AG08395 (cell line): Measurements from ENCODE around the gene SASH1.

ENCODE experiments used
- DNase-seq: peaks from one replicate; pipeline ENCODE4 v3.0.0; 2012; ENCODE audit warnings: mixed read lengths, low spot score

The SASH1 gene

DNA sequence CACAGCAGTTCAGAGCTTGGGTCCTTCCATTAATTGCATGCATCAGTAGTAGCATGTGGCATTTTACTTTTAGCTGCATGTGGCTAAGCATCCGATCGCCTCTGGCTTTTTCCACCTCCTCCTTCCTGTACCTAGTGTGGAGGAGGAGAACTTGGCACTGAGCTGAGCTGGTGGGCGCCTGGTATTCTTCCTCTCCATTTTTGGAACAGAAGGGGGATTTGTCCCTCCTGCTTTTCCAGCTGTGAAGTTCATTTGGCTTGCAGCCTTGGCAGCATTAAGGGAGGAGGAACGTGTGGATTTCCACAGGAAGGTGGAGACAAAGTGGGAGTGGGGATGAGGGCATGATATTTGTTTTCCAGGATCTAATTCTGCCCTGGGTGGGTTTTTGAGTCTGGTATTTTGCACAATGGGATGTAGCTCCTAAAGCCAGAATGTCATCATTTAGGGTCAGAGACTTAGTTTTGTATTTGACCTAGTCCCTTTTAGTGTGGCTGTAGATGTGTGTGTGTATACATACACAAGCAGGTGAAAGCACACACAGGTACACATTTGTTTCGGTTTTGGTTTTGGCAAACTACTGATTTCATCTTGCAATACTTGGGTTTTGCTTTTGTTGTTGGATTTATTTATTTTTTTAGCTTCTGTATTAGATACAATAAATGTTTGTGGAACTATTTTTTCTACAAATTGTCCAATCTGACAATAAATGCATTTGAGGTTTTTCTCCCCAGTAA, 90.0 kb downstream of the SASH1 start:
- DNase-seq, result no peak

- DNase-seq, result peak; percentile 24
Observed at GRCh38 chr6:148435386-148435785, 92.7 kb downstream of the SASH1 start.

DNA sequence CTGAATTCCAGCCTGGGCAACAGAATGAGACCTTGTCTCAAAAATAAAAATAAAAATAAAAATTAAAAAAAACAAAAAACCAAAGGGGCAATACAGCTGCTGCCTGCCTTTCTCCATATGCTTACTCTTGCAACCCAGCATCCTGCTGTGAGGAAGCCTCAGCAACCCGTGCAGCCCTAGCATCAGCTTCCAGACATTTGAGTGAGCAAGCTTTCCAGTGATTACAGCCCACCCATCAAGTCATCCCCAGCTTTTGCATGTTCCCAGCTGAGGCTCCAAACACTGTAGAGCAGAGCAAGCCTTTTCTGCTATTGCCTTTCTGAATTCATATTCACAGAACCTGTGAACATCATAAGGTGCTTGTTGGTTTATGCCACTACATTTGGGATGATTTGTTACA, 93.8 kb downstream of the SASH1 start:
- no peak for DNase-seq

- peak; percentile 35 for DNase-seq
Observed at GRCh38 chr6:148438632-148439031, 96.0 kb downstream of the SASH1 start.

DNA sequence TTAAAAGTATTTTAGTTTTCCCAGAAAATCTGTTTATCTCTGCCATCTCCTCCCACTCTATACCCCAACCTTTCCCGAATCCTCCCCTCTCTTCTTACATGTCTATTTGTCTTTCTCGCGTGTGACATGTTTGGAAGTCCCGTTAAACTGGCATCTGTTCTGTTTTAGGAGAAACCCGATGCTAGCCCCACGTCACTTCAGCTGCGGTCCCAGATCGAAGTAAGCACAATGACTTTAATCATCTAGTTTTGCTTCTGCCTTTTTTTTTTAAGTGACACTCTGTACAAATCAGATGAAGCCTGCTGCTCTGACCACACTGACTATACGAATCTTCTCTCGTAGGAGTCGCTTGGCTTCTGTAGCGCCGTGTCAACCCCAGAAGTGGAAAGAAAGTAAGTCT, 97.4 kb downstream of the SASH1 start:
- peak; percentile 35 for DNase-seq

DNA sequence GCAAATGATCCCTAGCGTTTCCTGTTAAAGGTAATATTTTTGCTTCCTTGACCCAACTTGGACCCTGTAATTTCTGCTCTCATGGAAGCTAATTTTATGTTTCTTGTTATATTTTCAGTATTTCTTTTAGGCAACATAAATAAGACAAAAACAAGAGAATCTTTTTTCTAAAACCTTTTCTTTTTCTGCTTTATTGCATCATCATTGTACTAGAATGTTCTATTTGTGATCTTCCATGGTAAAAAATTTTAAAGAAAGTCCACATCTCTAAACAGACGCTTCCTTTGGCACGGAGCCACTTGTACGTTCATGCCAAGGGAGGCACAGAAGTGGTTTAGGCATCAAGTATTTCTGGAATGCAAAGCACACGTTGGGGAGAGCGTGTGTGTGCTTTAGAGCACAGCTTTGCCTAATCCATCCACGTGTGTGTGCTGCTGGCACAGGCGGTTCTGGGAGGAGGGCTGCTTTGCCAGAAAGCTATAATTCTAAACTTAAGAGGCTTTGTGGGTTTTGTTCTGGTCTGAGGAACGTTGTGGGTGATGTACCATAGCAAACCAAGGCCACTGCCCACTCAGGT, 98.3 kb downstream of the SASH1 start:
- peak; percentile 89 for DNase-seq

GRCh38 chr6:148441454-148441911, 98.8 kb downstream of the SASH1 start:
- DNase-seq, result peak; percentile 77

GRCh38 chr6:148443798-148444560, 101.3 kb downstream of the SASH1 start:
- DNase-seq, result no peak

- DNase-seq, result no peak
Observed at GRCh38 chr6:148445116-148445515, 102.5 kb downstream of the SASH1 start.

GRCh38 chr6:148445620-148446019, 103.0 kb downstream of the SASH1 start:
- DNase-seq, result peak; percentile 31

GRCh38 chr6:148446681-148447080, 104.0 kb downstream of the SASH1 start:
- DNase-seq, result no peak

DNA sequence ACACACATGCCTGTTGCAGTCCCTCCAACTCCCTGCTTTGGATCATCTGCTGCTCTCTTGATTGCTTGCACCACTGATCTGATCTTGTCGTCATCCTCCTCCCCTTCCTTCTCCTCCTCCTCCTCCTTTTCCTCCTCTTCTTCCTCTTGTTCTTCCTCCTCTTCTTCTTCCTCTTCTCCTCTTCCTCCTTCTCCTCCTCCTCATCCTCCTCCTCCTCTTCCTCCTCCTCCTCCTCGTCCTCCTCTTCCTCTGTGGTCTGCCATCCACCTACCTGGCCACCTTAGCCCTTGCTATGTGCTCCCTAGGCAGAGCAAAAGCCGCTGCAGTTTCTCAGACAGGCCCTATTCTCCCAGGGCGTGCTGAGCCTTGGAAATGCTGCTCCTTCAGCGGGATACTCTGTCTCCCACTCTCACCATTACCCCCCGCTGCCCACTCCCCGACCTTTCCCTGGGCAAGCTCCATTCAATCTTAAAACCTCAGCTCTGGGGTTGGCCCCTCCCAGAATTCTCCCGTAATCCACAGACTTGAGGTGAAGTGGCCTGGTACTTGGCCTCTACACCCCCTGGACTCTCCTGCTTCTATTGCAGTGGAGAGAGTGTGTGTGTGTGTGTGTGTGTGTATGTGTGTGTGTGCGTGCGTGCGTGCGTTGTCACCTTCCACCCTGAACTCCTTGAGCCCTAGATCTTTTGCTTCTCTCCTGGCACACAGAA, 105.0 kb downstream of the SASH1 start:
- DNase-seq, result no peak

- no peak for DNase-seq
Observed at GRCh38 chr6:148448369-148449012, 105.9 kb downstream of the SASH1 start.

GRCh38 chr6:148450866-148451265, 108.2 kb downstream of the SASH1 start:
- DNase-seq, result no peak

- DNase-seq, result no peak
Observed at GRCh38 chr6:148451690-148452089, 109.1 kb downstream of the SASH1 start.

GRCh38 chr6:148452876-148453275, 110.2 kb downstream of the SASH1 start:
- DNase-seq, result no peak

DNA sequence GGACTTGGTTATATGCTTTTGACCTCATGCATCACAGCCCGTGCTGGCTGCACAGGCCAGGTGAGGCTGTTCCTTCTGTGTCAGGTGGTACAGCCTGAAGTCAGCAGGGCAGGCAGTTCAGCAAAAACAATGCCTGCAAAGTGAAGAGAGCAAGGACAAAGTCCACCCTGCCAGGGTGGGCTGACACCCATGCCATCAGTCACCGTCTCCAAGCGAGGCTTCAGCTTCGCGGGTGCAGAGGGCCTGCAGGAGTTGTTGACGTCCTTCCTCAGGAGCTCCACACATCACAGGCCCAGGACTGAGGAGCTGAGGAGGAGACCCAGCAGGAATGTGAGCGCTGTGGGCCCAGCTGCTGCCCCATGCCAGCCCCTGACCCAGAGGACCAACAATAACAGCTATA, 111.3 kb downstream of the SASH1 start:
- no peak for DNase-seq

DNA sequence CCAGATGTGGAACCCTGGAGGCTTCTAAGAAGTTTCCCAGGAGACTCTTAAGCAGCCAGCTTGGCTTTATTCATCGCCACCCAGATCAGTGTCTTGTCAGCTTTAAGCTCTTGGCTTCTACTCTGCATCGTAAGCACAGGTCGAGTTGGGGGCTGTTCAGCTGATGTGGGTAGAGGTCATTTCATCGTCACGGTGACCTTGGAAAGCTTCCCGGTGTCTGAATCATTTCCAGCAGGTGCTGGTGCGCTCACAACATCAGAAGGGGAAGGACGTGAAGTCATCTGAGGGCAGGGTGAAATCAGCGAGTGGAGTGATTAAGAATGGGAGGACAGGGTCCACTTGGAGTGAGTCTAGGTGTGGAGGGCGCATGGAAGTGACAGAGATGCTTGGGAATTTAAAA, 112.6 kb downstream of the SASH1 start:
- DNase-seq, result no peak

DNA sequence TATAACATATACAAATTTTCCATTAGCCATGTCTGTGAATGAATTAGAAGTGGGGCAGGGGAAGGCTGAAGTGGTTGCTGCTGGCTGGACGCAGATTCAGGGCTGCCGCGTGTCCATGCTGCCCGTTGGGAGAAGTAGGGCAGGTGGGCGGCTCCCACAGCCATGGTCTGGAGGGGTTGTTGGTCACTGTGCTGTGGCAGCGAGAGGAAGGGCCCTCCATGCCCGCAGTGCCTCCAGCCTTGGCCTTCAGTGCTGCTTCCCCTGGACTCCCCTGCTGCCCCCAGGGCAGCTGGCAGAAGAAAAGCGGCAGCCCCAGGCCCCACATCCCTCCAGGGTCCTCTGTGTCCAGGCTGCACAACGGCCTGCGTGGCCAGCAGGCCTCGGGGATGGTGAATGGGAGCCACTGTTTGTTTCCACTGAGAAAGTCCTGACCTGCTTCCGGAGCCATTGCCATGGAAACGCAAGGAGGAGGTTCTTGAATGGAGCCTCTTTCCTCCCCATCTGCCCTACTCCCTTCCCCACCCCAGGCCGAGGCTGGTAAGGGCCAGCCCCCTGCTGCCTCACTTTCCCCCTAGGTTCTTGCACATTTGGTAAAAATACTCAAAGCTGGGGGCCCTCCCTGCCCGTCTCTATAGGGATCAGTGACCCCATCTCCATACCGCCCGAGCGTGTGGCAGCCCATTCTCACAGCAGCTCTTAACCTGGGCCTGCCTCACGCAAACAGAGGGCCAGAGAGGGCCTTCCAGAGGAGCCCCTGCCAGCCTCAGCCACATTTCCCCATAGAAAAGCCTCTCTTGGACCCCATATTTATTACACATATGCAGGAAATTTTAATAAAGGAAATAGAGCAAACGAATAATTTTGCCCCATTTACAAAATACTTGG, 113.3 kb downstream of the SASH1 start:
- no peak for DNase-seq

GRCh38 chr6:148457137-148457842, 114.7 kb downstream of the SASH1 start:
- DNase-seq, result no peak
